ENCODE data around the gene MLLT3. TPM values are rescaled to one million over a fixed set of nuclear protein-coding genes. Genes with fewer than 3 reads are reported as not detected.

Gene MLLT3
- total and polyA plus RNA-seq, 2 donors (not counting 3 experiments of a cell fraction or from before 2014, with no cell fraction given) = 6.1 to 10.0 TPM

- CTCF ChIA-PET = interaction anchor here (1.1 kb wide), 1 partner anchor 572 kb away, joined by 3 read pairs; no protein-coding TSS in a partner anchor
- no peak for TF ChIP-seq CTCF (IDR thresholded peaks at IDR 0.05; ENCODE audit: extremely low read depth in 1 of 2, insufficient read depth in 1 of 2, low read depth in 1 of 2, low read length in 2 of 2)
- TF ChIP-seq FOS (IDR thresholded peaks at IDR 0.05; ENCODE audit: borderline replicate concordance, insufficient read depth, low read length) = peak; percentile 11
Observed at GRCh38 chr9:20538956-20539355, 83.3 kb downstream of the MLLT3 start.

GRCh38 chr9:20538092-20538491 is 84.2 kb downstream of the MLLT3 start:
- no peak overlapping the region for H3K4me2 ChIP-seq (ENCODE audit: insufficient read depth, low read length)
- no TSS peak for BruUV-seq (replicated peaks)
- TF ChIP-seq MAX (IDR thresholded peaks at IDR 0.05; ENCODE audit: insufficient read depth, insufficient read length) = no peak
- no peaks in the 10 kb centered on the region for H3K9me1 ChIP-seq (replicated peaks; ENCODE audit: control insufficient read depth, extremely low read depth, insufficient read depth, low read length)
- DNase-seq (ENCODE audit: low read depth, low spot score) (no peak), FAIRE-seq (no peak)
- H3K9me3 ChIP-seq (replicated peaks; ENCODE audit: control insufficient read depth, insufficient read depth, low read length) = no peaks in the 10 kb centered on the region
- H3K4me3 ChIP-seq (replicated peaks in 1 of 3; ENCODE audit: insufficient read depth in 1 of 3, low read depth in 1 of 3, low read length in 3 of 3) = no peak overlapping the region
- H3K9ac ChIP-seq (replicated peaks; ENCODE audit: extremely low read depth, insufficient read depth, low read length) = no peak overlapping the region
- no peaks in the 10 kb centered on the region for H3K79me2 ChIP-seq (ENCODE audit: control insufficient read depth, insufficient read depth, low read length)
- no peak overlapping the region for H2AFZ ChIP-seq (ENCODE audit: low read depth, low read length)
- CTCF ChIA-PET = interaction anchor here (1.1 kb wide), 1 partner anchor 573 kb away, joined by 3 read pairs; no protein-coding TSS in a partner anchor
- no peaks in the 10 kb centered on the region for H3K27me3 ChIP-seq (ENCODE audit: control insufficient read depth in 2 of 2, insufficient read depth in 2 of 2, low read length in 2 of 2)
- no peaks in the 10 kb centered on the region for H3K36me3 ChIP-seq (ENCODE audit: control insufficient read depth in 2 of 2, extremely low read depth in 1 of 2, insufficient read depth in 2 of 2, low read length in 2 of 2)
- POLR2A ChIA-PET = no interaction called here
- dilution Hi-C loops (cut with MboI; ENCODE audit: extremely low pct_ligation_motif_present, low sequenced_read_pairs) = no loop called here
- H3K27ac ChIP-seq (ENCODE audit: insufficient read depth, low read depth, low read length) = no peak overlapping the region
- no peaks in the 10 kb centered on the region for H4K20me1 ChIP-seq (replicated peaks; ENCODE audit: control insufficient read depth, extremely low read depth, insufficient read depth, low read length)
- intact Hi-C loops (cut with micrococcal nuclease) = no loop called here
- H3K4me1 ChIP-seq (ENCODE audit: control insufficient read depth, extremely low read depth, insufficient read depth, low read length) = no peaks in the 10 kb centered on the region

More at GRCh38 chr9:20538956-20539355, 83.3 kb downstream of the MLLT3 start:
- no peak overlapping the region for H3K27ac ChIP-seq (ENCODE audit: insufficient read depth, low read depth, low read length)
- no peak overlapping the region for H3K9ac ChIP-seq (replicated peaks; ENCODE audit: extremely low read depth, insufficient read depth, low read length)
- H3K9me1 ChIP-seq (replicated peaks; ENCODE audit: control insufficient read depth, extremely low read depth, insufficient read depth, low read length) = no peaks in the 10 kb centered on the region
- POLR2A ChIA-PET = no interaction called here
- no peaks in the 10 kb centered on the region for H3K79me2 ChIP-seq (ENCODE audit: control insufficient read depth, insufficient read depth, low read length)
- H3K9me3 ChIP-seq (replicated peaks; ENCODE audit: control insufficient read depth, insufficient read depth, low read length) = no peaks in the 10 kb centered on the region
- no peaks in the 10 kb centered on the region for H3K36me3 ChIP-seq (ENCODE audit: control insufficient read depth in 2 of 2, extremely low read depth in 1 of 2, insufficient read depth in 2 of 2, low read length in 2 of 2)
- dilution Hi-C loops (cut with MboI; ENCODE audit: extremely low pct_ligation_motif_present, low sequenced_read_pairs) (no loop called here), intact Hi-C loops (cut with micrococcal nuclease) (no loop called here)
- DNase-seq (ENCODE audit: low read depth, low spot score) (no peak), FAIRE-seq (no peak)
- no peaks in the 10 kb centered on the region for H3K4me1 ChIP-seq (ENCODE audit: control insufficient read depth, extremely low read depth, insufficient read depth, low read length)
- BruUV-seq (replicated peaks) = no TSS peak
- H4K20me1 ChIP-seq (replicated peaks; ENCODE audit: control insufficient read depth, extremely low read depth, insufficient read depth, low read length) = no peaks in the 10 kb centered on the region
- H3K27me3 ChIP-seq (ENCODE audit: control insufficient read depth in 2 of 2, insufficient read depth in 2 of 2, low read length in 2 of 2) = no peaks in the 10 kb centered on the region
- no peak overlapping the region for H3K4me3 ChIP-seq (replicated peaks in 1 of 3; ENCODE audit: insufficient read depth in 1 of 3, low read depth in 1 of 3, low read length in 3 of 3)
- H2AFZ ChIP-seq (ENCODE audit: low read depth, low read length) = no peak overlapping the region
- no peak overlapping the region for H3K4me2 ChIP-seq (ENCODE audit: insufficient read depth, low read length)

Measured in endothelial cell of umbilical vein (primary cell).